Ishikawa (cell line): ENCODE measurements around the gene RAPGEF5.

Experiments used
- EGR1 ChIP-seq: IDR thresholded peaks from 2 replicates; pipeline ENCODE4 v1.6.1; 2012
- TEAD4 ChIP-seq: IDR thresholded peaks from 2 replicates; pipeline ENCODE4 v1.6.1; 2012

GRCh38 chr7:22151901-22152300 is 205.1 kb downstream of the RAPGEF5 start:
- TF ChIP-seq TEAD4, result no peak
- TF ChIP-seq EGR1, result no peak
